HG03159 (cell line): ENCODE measurements around the gene PCDHB15.
"Not testable (repeated sequence)": the region's sequence is repeated elsewhere in the genome, so short reads cannot be mapped to it uniquely, and the experiment has no call there.

Experiments
- ATAC-seq: cut with Tn5 transposase; IDR thresholded peaks from one replicate; pipeline ENCODE4 v1.9.1; 2021; ENCODE audit warnings: mild to moderate bottlenecking, moderate library complexity; ENCODE audit not compliant: unreplicated experiment

PCDHB15 gene

GRCh38 chr5:141245250-141245717 is at the start of gene PCDHB15:
Gene PCDHB15 (plus strand): TSS chr5:141245395. CDS start chr5:141245579, 184 bp downstream.
- ATAC-seq, result no peak

GRCh38 chr5:141196363-141196762 is 48.8 kb upstream of the PCDHB15 start:
- no peak for ATAC-seq

- no peak for ATAC-seq
Measured at GRCh38 chr5:141199359-141200235, 45.6 kb upstream of the PCDHB15 start, which contains the start of gene PCDHB11. Gene PCDHB11 (plus strand): TSS chr5:141199627. CDS start chr5:141199775, 148 bp downstream.

- ATAC-seq, result not testable (repeated sequence)
Measured at GRCh38 chr5:141201126-141201525, 44.1 kb upstream of the PCDHB15 start.

GRCh38 chr5:141201646-141202045 is 43.5 kb upstream of the PCDHB15 start:
- not testable (repeated sequence) for ATAC-seq

- no peak for ATAC-seq
Measured at GRCh38 chr5:141208478-141208877, 36.7 kb upstream of the PCDHB15 start, which contains the start of gene PCDHB12. Gene PCDHB12 (plus strand): TSS chr5:141208719. CDS start chr5:141208908, 189 bp downstream.

- not testable (repeated sequence) for ATAC-seq
Measured at GRCh38 chr5:141210281-141210680, 34.9 kb upstream of the PCDHB15 start.

- not testable (repeated sequence) for ATAC-seq
Measured at GRCh38 chr5:141210849-141211248, 34.3 kb upstream of the PCDHB15 start.

- not testable (repeated sequence) for ATAC-seq
Measured at GRCh38 chr5:141213656-141214339, 31.4 kb upstream of the PCDHB15 start, which contains the start of gene PCDHB13. Gene PCDHB13 (plus strand): TSS chr5:141213919. CDS start chr5:141214124, 205 bp downstream.

GRCh38 chr5:141214583-141214982 is 30.6 kb upstream of the PCDHB15 start:
- ATAC-seq, result not testable (repeated sequence)

GRCh38 chr5:141215504-141215903 is 29.7 kb upstream of the PCDHB15 start:
- ATAC-seq, result not testable (repeated sequence)

- not testable (repeated sequence) for ATAC-seq
Measured at GRCh38 chr5:141216035-141216434, 29.2 kb upstream of the PCDHB15 start.

GRCh38 chr5:141223112-141223783 is 21.9 kb upstream of the PCDHB15 start, which contains the start of gene PCDHB14:
Gene PCDHB14 (plus strand): TSS chr5:141223343. CDS start chr5:141223506, 163 bp downstream.
- no peak for ATAC-seq

- ATAC-seq, result not testable (repeated sequence)
Measured at GRCh38 chr5:141224844-141225243, 20.4 kb upstream of the PCDHB15 start.

- not testable (repeated sequence) for ATAC-seq
Measured at GRCh38 chr5:141225421-141225820, 19.8 kb upstream of the PCDHB15 start.

- no peak for ATAC-seq
Measured at GRCh38 chr5:141234109-141234667, 11.0 kb upstream of the PCDHB15 start.

- ATAC-seq, result not testable (repeated sequence)
Measured at GRCh38 chr5:141235922-141236321, 9.3 kb upstream of the PCDHB15 start.

- ATAC-seq, result no peak
Measured at GRCh38 chr5:141236516-141237313, 8.5 kb upstream of the PCDHB15 start.

- ATAC-seq, result no peak
Measured at GRCh38 chr5:141241496-141241895, 3.7 kb upstream of the PCDHB15 start.
